Type B pancreatic cell (in vitro differentiated cells): Measurements from ENCODE around the gene UCHL3. TPM values are rescaled to one million over a fixed set of nuclear protein-coding genes. Genes with fewer than 3 reads are reported as not detected.

Experiments
- DNase-seq: peaks from one replicate; pipeline ENCODE4 v3.0.0; 2021; ENCODE audit warnings: mixed read lengths; ENCODE audit not compliant: unreplicated experiment; ENCODE audit errors: extremely low spot score
- H3K27ac Mint-ChIP-seq: 2 replicates; pipeline ENCODE4 v1.8.0; 2021; ENCODE audit warnings: mild to moderate bottlenecking, mixed read lengths
- H3K27me3 Mint-ChIP-seq: 2 replicates; pipeline ENCODE4 v1.8.0; 2021; ENCODE audit warnings: mixed read lengths
- H3K36me3 Mint-ChIP-seq: 2 replicates; pipeline ENCODE4 v1.8.0; 2021; ENCODE audit warnings: mixed read lengths
- H3K4me1 Mint-ChIP-seq: one replicate; pipeline ENCODE4 v1.8.0; 2021; ENCODE audit warnings: mixed read lengths; ENCODE audit not compliant: unreplicated experiment
- H3K4me3 Mint-ChIP-seq: 2 replicates; pipeline ENCODE4 v1.8.0; 2021; ENCODE audit warnings: mild to moderate bottlenecking, mixed read lengths
- H3K9me3 Mint-ChIP-seq: 2 replicates; pipeline ENCODE4 v1.8.0; 2021; ENCODE audit warnings: mixed read lengths
- CTCF ChIP-seq: fragments of 200-600 bp; sonication (generic); conservative IDR thresholded peaks from 2 replicates; pipeline ENCODE4 v1.5.0; 2021; ENCODE audit warnings: antibody characterized with exemption, mild to moderate bottlenecking
- total RNA-seq: library from RNA; stranded (reverse); gene quantifications from 2 replicates; pipeline ENCODE4 v1.2.1, GENCODE V29; 2021; ENCODE audit warnings: low replicate concordance

Gene UCHL3
- total RNA-seq, 1 donor from 2014 or later, result 31.1 TPM

- Mint-ChIP-seq H3K36me3 (peaks cover 34% of the 10 kb centered on the region), H3K27me3 (no peaks in the 10 kb centered on the region), H3K9me3 (peaks cover 7% of the 10 kb centered on the region), H3K4me1 (no peaks in the 10 kb centered on the region), H3K4me3 (no peak overlapping the region), H3K27ac (no peak overlapping the region)
- no peak for DNase-seq
- no peak for TF ChIP-seq CTCF
These were observed 38.1 kb downstream of the UCHL3 start for GRCh38 chr13:75587679-75588078.

DNA sequence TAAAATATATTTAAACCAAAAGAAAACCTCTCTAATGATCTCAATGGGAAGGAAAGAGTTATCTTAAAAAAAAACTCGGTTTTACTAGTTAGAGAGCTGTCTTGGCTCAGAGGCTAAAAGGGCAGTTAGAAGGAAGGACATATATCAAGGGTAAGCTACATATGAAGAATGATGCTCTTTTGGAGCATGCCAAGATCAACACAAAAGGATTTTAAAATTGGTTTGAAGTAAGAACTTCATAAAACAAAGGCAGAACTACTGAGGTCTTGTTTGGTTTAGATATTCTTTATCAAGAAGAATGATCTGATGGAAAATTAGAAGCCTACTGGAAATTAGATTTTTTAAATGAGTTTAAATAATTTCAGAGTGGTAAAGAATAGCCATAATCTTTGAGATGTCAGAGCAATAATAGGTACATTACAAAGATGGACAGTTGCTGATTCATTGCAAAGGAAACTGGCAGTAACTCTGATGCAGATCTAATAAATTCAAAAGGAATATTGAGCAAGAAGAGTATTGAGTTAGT, 47.1 kb downstream of the UCHL3 start:
- Mint-ChIP-seq H3K4me3 (no peak overlapping the region), H3K27me3 (no peaks in the 10 kb centered on the region), H3K4me1 (no peaks in the 10 kb centered on the region), H3K27ac (no peak overlapping the region), H3K36me3 (peaks cover 18% of the 10 kb centered on the region), H3K9me3 (no peaks in the 10 kb centered on the region)
- DNase-seq, result no peak
- no peak for TF ChIP-seq CTCF

DNA sequence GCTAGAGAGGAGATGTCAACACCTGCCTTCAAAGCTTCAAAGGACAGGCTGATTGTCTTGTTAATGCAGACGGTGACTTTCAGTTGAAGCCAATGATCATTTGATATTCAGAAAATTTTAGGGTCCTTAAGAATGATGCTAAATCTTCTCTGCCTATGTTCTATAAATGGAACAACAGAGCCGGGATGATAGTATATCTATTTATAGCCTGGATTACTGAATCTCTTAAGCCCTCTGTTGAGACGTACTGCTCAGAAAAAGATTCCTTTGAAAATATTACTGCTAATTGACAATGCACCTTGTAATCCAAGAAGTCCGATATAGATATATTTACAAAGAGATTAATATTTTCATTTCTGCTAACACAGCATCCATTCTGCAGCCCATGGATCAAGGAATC, 50.8 kb downstream of the UCHL3 start:
- Mint-ChIP-seq H3K4me1 (no peaks in the 10 kb centered on the region), H3K27ac (no peak overlapping the region), H3K36me3 (peaks cover 18% of the 10 kb centered on the region), H3K27me3 (no peaks in the 10 kb centered on the region), H3K9me3 (no peaks in the 10 kb centered on the region), H3K4me3 (no peak overlapping the region)
- no peak for DNase-seq
- no peak for TF ChIP-seq CTCF

- TF ChIP-seq CTCF, result no peak
- Mint-ChIP-seq H3K36me3 (peaks cover 16% of the 10 kb centered on the region), H3K27ac (no peak overlapping the region), H3K9me3 (no peaks in the 10 kb centered on the region), H3K4me3 (no peak overlapping the region), H3K4me1 (no peaks in the 10 kb centered on the region), H3K27me3 (no peaks in the 10 kb centered on the region)
- DNase-seq, result no peak
These were observed 53.4 kb downstream of the UCHL3 start for GRCh38 chr13:75603038-75603437.

GRCh38 chr13:75607447-75607846, 57.9 kb downstream of the UCHL3 start:
- H3K4me3 Mint-ChIP-seq, result no peak overlapping the region
- H3K9me3 Mint-ChIP-seq, result peaks cover 4% of the 10 kb centered on the region
- peaks cover 10% of the 10 kb centered on the region for H3K36me3 Mint-ChIP-seq
- TF ChIP-seq CTCF, result no peak
- no peak overlapping the region for H3K27ac Mint-ChIP-seq
- no peaks in the 10 kb centered on the region for H3K4me1 Mint-ChIP-seq
- DNase-seq, result no peak
- no peaks in the 10 kb centered on the region for H3K27me3 Mint-ChIP-seq

DNA sequence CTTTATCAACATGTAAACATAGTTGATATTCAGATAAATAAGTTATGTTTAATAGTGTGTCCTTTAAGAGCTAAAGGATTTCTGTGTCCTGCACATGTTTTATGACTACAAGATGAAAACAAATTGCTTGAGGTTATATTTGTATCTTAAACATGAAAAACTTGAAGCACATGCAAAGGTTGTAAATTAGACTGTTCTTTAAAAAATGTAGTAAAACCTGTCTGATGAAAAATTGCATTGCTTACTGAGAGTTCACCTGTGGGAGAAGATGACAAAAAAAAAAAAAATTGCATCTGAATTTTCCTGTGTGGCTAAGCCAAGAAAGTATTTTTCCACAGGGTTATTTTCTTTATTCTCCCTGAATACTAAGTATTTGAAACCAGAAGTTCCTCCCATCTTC, 60.9 kb downstream of the UCHL3 start:
- H3K4me3 Mint-ChIP-seq, result peak overlapping the region; percentile 22
- no peak for DNase-seq
- peak overlapping the region; percentile 42 for H3K27ac Mint-ChIP-seq
- no peak for TF ChIP-seq CTCF
- peaks cover 10% of the 10 kb centered on the region for H3K36me3 Mint-ChIP-seq
- H3K9me3 Mint-ChIP-seq, result peaks cover 4% of the 10 kb centered on the region
- H3K27me3 Mint-ChIP-seq, result no peaks in the 10 kb centered on the region
- H3K4me1 Mint-ChIP-seq, result no peaks in the 10 kb centered on the region
